Measurements from ENCODE around the gene SPOCK2.
A peak's percentile ranks its signal among the peaks of the same experiment; 100 is the strongest.
"Not testable (repeated sequence)": the region's sequence is repeated elsewhere in the genome, so short reads cannot be mapped to it uniquely, and the experiment has no call there.

Gene SPOCK2, protein sequence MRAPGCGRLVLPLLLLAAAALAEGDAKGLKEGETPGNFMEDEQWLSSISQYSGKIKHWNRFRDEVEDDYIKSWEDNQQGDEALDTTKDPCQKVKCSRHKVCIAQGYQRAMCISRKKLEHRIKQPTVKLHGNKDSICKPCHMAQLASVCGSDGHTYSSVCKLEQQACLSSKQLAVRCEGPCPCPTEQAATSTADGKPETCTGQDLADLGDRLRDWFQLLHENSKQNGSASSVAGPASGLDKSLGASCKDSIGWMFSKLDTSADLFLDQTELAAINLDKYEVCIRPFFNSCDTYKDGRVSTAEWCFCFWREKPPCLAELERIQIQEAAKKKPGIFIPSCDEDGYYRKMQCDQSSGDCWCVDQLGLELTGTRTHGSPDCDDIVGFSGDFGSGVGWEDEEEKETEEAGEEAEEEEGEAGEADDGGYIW

DNA sequence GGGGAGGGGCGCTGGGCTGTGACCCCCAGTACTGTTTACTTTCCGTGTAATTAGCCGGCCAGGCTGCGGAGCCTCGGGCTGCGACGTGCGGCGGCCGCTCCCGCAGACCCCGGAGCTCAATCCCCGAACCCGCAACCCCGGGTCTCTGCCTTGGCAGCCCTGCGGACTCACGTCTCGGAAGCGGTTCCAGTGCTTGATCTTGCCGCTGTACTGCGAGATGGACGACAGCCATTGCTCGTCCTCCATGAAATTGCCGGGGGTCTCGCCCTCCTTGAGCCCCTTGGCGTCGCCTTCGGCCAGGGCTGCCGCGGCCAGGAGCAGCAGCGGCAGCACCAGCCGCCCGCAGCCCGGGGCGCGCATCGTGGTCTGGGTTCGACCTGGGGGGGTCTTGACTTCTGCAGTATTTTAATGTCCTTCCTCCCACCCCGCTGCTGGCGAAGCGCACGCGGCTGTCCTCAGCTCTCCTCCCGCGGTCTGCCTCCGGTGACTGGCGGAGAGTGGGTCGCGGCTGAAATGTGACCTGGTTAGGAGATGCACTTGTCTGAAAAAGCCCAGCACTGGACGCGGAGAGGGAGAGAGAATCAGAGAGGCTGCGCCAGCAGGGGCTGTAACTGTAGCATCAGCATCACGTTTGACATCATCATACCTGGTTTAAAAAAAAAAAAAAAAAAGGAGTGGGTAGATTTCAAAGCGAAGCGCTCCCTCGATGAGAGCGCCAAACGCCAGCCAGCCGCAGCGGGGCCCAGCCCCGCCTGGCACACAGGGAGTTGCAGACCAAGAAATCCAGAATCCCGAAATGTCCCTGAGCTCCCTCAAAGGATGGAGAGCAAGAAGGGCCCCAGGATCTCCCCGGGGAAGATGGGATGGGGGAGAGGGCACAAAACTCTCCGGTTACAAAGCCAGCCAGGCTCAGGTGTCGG is at the start of gene SPOCK2:
Gene SPOCK2 (minus strand): TSS at position 583 of the 920 bp plus-strand sequence. CDS start 223 bp downstream, at position 360.
- peak; percentile 24 for DNase-seq

DNA sequence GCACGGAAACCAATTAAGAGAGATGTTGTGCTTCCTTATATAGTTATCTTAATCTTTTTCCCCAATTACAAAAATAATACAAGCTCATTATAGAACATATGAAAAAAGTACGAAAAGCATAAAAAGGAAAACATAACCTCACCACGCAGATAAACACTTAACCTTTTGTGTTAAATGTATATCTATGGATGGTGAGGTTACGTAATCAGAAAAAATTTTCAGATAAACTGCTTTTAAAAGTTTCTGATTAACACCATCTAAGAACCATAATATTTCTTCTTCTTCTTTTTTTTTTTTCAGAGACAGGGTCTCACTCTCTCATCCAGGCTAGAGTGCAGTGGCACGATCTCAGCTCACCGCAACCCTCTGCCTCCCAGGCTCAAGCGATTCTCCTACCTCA is 49.2 kb upstream of the SPOCK2 start:
- no peak for DNase-seq

DNA sequence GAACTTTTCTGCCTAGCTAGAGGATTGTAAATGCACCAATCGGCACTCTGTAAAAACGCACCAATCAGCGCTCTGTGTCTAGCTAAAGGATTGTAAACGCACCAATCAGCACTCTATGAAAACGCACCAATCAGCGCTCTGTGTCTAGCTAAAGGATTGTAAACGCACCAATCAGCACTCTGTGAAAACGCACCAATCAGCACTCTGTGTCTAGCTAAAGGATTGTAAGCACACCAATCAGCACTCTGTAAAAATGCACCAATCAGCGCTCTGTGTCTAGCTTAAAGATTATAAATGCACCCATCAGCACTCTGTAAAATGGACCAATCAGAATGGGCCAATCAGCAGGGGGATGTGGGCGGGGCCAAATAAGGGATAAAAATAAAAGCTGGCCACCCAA is 47.9 kb upstream of the SPOCK2 start:
- DNase-seq, result not testable (repeated sequence)

DNA sequence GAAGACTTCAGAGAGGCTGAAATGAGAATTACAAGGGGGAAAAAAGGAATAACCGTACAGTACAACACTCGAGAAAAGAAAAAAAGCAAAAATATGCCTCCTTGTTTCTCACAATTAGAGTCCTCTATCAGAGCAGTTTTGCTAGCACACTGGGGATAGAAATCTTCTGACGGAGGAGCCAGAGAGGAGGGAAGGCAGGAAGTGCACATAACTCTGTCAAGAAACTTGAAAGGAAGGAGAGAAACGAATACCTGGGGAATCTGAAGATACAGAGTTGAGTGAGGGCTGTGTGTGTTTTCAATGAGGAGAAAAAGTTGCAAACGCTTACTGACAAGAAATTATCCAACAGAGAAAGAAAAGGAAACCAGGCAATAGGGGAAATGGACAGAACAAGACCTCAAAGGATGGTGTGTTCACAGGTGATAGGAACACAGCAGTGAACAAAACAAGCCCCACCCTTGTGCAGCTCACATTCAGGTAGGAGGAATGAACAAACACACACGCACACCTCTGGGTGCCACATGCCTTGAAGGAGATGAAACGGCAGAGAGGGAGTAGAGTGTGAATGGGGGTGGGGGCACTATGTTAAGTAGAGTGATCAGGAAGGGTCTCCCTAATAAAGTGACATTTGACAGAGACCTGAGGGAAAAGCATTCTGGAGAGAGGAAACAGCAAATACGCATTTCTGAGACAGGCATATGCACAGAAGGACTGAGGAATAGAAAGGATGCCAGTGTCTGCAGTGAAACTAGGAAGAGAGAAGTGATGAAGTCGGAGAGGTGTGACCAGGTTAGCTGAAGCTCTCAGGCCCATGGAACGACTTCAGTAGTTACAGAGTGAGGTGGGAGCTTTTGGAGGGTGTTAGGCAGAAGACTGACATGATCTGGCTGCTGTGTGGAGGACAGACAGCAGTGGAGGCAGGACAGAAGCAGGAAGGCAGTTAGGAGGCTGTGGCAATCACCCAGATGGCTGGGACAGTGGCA is 46.7 kb upstream of the SPOCK2 start:
- no peak for DNase-seq

DNA sequence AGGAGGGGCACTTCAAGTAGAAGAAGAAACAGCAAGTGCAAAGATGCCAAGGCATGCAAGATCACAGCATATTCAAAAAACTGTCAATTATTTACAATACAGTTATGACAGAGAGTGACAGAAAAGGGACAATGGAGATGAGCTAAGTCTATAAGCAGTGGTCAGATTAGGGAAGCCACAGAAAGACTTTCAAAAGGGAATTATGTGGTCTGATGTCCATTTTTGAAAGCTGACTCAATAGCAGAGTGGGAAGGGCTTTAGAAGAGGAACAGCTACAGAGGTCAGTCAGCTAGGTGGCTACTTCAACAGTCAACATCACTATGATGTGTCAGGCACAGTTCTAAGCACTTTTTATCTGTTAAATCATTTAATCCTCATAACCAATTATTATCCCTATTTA is 45.2 kb upstream of the SPOCK2 start:
- no peak for DNase-seq

DNA sequence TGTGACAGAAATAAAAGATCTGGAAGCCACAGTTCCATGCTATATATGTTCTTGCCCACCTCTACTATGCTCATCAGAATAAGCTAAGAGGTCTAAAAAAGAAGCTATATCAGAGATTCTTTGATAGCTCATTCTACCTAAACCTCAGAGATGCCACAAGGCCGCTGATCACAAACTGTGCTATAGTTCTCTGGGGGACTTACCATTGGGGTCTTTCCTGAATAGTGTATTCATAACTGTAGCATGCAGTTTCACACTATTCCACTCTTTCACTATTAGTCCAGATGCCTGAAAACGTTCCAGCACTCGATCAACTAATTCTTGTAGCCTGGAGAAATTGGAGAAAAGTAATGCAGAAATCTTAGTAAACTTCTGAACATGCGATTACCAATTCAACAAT is 44.5 kb upstream of the SPOCK2 start:
- no peak for DNase-seq

DNA sequence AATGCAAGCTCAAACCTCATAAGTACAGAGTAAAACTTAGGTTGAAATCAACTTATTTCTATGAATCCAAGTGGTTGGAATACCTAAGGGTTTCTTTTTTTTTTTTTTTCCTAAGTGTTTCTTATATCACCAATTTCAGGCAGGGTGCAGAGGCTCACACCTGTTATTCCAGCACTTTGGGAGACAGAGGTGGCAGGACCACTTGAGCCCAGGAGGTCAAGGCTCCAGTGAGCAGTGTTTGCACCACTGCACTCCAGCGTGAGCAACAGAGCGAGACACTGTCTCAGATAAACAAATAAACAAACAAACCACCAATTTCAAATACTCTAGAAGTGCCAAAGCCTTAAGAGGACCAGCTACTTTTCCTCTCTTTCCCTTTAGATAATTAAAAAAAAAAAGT is 39.2 kb upstream of the SPOCK2 start:
- no peak for DNase-seq

DNA sequence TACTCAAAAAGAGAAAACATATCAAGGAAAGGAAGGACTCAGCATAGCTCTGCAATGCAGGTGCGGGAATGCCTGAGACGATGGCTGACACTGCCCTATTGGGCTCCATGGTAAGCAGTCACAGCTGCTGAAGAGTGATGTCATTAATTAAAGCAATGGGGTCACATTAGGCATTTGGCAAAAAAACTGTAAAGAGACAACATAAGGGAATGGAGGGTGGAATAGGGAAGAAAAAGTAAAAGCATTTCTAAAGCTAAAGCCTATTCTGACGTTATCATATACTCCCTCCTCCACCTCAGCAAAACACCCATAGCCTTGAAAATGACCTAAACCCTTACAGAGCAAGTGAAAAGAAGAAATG is 38.5 kb upstream of the SPOCK2 start:
- no peak for DNase-seq

DNA sequence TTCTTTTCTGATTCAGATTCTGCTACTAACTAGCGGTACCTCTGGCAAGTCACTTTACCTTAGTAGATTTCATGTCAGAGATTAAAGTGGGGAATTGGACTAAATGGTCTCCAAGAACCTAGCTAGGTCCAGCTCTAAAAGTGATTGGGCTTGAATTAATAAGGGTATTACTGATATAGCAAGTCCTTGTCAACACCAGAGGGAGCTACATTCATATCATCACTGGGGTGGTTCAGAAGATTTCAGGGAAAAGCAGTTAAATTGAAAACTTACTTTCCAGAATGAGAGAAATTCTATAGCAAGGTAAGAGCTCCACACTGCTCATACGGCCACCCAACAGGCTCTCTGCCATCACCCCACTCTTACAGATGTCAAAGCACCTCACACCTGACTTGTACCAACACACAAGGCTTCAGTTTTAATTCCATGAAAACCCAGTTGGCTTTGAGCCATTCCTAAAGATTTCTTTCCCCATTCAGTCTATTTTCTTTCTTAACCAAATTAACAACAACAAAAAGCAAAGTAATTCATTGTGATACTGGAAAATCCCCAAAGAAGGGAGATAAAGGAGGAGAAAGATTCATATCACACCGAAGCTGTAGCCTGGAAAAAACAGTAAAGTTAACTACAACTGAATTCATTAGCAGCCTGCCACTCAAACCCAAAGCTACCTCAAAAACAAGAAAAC is 38.0 kb upstream of the SPOCK2 start:
- DNase-seq, result no peak

DNA sequence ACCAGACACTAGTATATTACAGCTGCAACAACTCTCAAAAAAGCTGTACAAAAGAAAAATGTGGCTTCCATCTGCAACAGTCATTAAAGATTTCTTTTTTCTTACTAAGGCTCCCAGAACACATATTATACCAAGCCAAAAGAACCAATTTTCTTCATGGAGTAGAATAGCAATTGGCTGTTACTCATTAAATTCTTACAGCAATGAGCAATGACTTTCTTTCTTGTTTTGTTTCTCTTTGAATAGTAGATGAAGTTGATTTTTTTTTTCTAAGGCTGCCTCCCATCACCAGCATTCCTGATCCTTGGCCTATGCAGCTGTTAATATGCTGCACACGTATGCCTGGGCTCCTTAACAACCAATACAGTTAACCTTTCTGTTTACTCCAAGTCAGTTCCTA is 36.6 kb upstream of the SPOCK2 start:
- DNase-seq, result no peak

DNA sequence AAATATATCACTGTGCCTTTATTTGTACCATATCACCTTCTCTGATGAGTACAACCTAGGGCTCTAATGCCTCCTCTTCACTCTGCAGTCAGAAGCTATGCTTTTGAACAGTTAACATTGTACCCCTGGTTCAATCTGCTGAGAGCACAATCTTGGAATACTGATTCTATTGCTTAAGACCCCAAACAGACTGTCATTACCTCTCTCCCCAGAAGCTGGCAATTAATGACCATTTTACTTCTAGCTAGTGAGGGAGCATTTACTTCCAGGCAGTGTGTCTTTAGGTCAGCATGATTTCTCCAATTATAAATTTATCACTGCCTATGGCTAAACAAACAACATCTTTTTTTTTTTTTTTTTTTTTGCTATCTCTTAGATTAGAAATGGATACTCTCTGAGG is 36.0 kb upstream of the SPOCK2 start:
- no peak for DNase-seq

DNA sequence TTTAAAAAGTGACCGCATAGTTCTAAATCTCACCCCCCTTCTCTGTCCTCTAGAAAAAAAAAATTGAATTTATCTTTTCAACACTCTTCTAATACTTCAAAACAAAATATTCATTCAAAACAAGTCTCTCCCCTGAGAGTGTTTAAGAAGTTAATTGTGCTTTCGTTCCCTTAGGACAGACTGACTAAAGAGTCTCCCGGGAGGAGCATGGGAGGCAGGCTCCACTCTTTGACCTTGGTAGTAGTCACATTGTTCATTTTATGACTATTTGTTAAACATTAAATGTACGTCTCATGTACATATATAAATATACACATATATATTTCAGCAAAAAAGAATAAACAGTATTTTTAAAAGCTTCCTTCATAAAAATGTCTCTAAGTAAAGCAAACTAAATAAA is 35.3 kb upstream of the SPOCK2 start:
- no peak for DNase-seq

DNA sequence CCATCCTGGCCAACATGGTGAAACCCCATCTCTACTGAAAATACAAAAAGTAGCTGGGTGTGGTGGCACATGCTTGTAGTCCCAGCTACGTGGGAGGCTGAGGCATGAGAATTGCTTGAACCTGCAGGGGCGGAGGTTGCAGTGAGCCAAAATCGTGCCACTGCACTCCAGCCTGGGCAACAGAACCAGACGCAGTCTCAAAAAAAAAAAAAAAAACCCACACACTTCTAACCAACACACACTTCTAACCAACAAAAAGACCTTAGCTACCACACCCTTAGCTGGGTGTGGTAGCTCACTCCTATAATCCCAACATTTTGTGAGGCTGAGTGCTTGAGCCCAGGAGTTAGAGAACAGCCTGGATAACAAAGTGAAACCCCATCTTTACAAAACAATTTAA is 33.9 kb upstream of the SPOCK2 start:
- no peak for DNase-seq

DNA sequence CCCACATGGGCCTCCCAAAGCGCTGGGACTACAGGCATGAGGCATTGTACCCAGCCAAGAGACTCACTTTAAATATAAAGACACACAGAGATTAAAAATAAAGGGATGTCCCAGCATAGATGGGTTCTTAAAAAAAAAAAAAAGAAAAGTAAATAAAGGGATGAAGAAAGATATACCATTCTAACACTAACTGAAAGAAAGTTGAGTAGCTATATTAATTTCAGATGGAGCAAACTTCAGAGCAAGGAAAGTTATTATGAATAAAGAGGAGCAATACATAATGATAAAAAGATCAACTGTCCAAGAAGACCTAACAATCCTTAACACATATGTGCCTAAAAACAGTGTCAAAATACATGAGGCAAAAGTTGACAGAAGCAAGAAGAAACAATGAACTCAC is 33.0 kb upstream of the SPOCK2 start:
- DNase-seq, result no peak

DNA sequence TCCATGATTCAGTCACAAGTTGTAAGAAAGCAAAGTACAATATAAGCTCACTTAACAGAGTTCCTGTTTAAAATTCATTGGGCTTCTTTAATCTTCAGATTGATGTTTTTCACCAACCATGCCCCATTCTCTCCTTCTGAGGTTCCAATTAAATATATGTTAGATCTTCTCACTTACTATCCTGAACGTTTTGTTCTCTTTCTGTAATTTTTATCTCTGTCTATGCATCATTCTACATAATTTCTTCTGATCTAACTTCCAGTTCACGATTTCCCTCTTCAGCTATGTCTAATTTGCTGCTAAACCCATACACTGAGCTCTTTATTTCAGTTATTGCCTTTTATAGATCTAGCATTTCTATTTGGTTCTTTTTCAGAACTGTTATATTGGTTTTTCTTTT is 28.0 kb upstream of the SPOCK2 start:
- no peak for DNase-seq

DNA sequence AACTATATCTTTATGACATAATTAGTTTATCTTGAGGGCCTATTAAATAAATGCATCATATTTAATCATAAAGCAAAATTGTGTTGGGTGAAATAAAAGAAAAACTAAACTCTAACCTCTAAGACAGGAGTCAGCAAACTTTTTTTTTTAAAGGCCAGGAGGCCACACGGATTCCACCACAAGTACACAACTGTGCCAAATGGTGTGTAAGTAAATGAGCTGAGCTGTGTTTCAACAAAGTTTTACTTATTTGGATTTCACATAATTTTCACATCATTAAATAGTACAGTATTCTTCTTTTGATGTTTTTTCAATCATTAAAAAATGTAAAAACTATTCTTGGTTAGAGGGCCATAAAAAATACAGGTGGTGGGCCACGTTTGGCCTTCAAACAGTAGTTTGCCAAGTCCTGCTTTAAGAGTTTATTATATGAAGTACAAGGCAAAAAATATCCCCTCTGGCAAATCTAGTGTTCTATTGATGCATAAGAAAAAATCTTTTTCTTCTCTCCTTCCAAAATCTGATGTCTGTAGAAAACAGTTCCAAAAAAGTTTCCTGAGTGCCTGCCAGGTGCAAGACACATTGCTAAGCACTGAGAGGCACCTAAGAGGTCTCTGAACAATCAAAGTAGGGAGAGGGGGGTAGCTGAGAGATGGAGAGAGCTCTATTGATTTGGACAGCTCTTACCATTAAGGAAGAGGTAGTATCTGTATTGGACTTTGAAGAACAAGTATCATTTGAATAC is 26.5 kb upstream of the SPOCK2 start:
- no peak for DNase-seq

DNA sequence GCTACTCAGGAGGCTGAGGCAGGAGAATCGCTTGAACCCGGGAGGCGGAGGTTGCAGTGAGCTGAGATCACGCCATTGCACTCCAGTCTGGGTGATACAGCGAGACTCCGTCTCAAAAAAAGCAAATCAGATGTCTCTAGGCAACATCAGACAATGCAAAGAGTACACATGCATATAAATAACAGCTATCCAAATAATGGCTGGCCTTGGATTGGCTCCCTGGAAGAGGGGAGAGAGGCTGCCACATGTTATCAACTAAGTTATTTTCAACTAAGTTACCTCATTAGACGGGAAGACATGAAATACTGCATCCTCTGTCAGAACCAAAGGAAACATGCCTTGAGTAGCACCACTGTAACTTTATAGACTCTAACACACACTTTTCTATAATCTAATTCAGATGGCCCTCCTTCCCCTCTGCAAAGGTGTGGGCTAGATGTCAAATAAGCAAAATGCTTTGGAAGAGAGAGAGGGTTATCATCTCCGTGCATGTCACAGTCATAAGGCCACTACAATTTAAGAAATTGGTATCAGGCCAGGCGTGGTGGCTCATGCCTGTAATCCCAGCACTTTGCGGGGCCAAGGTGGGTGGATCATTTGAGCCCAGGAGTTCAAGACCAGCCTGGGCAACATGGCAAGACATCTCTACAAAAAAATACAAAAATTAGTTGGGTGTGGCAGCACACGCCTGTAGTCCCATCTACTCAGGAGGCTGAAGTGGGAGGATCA is 22.5 kb upstream of the SPOCK2 start:
- no peak for DNase-seq

DNA sequence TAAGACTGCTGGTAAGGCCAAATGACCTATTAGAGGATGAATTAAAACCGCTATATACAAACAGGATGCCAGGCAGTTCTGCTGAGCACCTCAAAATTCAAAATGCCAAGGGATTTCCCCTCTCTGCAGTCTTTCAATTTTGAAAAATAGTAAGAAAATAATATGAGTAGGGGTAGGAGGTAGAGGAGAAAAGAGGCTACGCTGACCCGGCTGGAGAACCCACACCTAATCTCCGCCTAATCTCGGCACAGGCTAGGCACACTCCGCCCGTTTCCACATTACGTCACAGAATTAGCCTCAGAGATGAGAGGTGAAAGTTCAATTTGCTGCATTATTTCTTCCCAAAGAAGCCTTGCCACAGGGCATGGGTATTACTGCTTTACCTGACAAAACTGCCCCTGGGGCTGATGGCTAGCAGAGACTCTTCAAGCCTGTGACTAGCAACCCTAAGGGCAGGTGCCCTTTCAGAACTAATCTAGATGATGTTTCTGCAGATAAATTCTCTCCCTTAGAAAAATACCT is 21.3 kb upstream of the SPOCK2 start:
- DNase-seq, result no peak

DNA sequence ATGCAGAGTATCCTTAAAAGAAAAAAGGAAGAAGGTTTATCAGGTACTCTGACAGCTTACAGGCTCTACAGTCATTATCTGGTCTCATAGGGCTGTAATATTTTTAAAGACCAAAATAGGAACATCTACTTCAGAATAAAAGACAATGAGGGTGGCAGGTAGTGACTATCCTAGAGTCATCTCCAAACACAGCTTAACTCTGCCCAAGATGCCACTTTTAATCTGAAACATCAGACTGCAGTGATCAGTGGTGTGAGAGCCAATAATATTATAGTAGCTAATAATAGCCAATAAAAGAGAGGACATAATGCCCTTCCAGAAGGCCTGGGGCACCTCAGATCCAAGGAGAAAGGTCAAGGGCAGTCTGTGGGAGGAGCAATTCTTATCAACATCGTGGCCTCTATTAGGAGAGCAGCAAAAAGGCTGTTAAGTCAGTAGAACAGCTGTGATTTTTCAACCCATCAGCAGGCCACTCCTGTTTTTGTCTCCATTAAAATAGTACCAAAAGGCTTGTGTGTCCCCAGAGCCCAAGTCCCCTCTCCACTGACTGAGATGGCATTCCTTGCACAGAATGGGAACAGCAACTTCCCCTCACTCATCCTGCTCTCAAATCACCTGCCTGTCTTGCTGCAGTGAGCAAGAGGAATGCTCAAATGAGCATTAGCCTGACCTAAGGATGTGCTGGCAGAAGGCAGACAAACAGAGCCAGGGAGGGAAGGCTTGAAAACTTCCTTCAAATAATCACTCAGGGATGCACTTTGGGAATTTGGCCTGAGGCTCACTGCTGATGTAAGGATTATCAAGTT is 20.7 kb upstream of the SPOCK2 start:
- no peak for DNase-seq

DNA sequence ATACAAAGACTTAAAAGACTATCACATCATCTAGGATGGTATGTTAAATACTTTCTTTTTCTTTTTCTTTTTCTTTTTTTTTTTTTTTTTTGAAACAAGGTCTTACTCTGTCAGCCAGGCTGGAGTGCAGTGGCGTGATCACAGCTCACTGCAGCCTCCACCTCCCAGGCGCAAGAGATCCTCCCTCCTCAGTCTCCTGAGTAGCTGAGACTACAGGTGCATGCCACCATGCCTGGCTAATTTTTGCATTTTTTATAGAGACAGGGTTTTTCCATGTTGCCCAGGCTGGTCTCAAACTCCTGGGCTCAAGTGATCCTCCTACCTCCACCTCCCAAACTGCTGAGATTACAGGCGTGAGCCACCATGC is 19.6 kb upstream of the SPOCK2 start:
- not testable (repeated sequence) for DNase-seq
